Tibial nerve (tissue), 4 donors: ENCODE results near the gene ARHGEF26. TPM values are rescaled to one million over a fixed set of nuclear protein-coding genes. Genes with fewer than 3 reads are reported as not detected.

Experiments used
- DNase-seq, 2 donors: peaks; one replicate each; pipeline ENCODE4 v3.0.0-alpha.2; 2019; ENCODE audit warnings: low spot score in 2 of 2
- H3K27ac ChIP-seq, 4 donors: fragments of 200-600 bp; sonication (generic) in 3 of 4; one replicate each; pipeline ENCODE4 v1.5.1; 2017 to 2019; ENCODE audit warnings: mild to moderate bottlenecking in 1 of 4
- H3K27me3 ChIP-seq, 2 donors: fragments of 200-600 bp; sonication (generic) in 1 of 2; one replicate each; pipeline versions ENCODE4 v1.5.1 to v1.6.0; 2017 to 2019
- H3K36me3 ChIP-seq, 3 donors: fragments of 200-600 bp; sonication (generic); one replicate each; pipeline ENCODE4 v1.5.1; 2018 to 2019
- H3K4me1 ChIP-seq, 4 donors: fragments of 200-600 bp; sonication (generic) in 3 of 4; one replicate each; pipeline ENCODE4 v1.5.1; 2017 to 2019
- H3K4me3 ChIP-seq, 4 donors: fragments of 200-600 bp; sonication (generic) in 3 of 4; one replicate each; pipeline ENCODE4 v1.5.1; 2017 to 2019; ENCODE audit warnings: mild to moderate bottlenecking in 1 of 4, moderate library complexity in 1 of 4
- H3K9me3 ChIP-seq, 4 donors: fragments of 200-600 bp; sonication (generic) in 3 of 4; one replicate each; pipeline ENCODE4 v1.5.1; 2017 to 2019
- EP300 ChIP-seq, 2 donors: sonication (generic); formaldehyde crosslinking; IDR thresholded peaks; one replicate each; pipeline ENCODE4 v1.6.1; 2017; ENCODE audit warnings: antibody characterized with exemption in 2 of 2, mild to moderate bottlenecking in 1 of 2
- POLR2A ChIP-seq, 2 donors: fragments of 450-650 bp; IDR thresholded peaks; one replicate each; pipeline ENCODE4 v1.6.1; 2017; ENCODE audit warnings: antibody characterized with exemption in 2 of 2, mild to moderate bottlenecking in 2 of 2, moderate library complexity in 2 of 2
- WGBS, 2 donors: methylation state at CpG; one replicate each; pipeline ENCODE4 v1.1.5; 2018; 5-methylcytosine and 5-hydroxymethylcytosine counted together
- total RNA-seq, 4 donors: library from RNA; depleted of rRNA; stranded (reverse); fragments of >200 nt; gene quantifications; one replicate each; pipeline ENCODE4 v1.1.0, GENCODE V29; 2016
- TF ChIP-seq, protein P1 (sequence below), 5 experiments: fragments of 200-600 bp in 3 of 5; fragments of 450-650 bp in 2 of 5; sonication (generic) in 3 of 5; IDR thresholded peaks; one replicate each; pipeline ENCODE4 v1.5.1; 2016 to 2019; ENCODE audit warnings: antibody characterized with exemption in 5 of 5, mild to moderate bottlenecking in 3 of 5, moderate library complexity in 2 of 5

The ARHGEF26 gene
- total RNA-seq, 4 donors from 2014 or later: 44.7 to 82.8 (median 64.4) TPM

DNA sequence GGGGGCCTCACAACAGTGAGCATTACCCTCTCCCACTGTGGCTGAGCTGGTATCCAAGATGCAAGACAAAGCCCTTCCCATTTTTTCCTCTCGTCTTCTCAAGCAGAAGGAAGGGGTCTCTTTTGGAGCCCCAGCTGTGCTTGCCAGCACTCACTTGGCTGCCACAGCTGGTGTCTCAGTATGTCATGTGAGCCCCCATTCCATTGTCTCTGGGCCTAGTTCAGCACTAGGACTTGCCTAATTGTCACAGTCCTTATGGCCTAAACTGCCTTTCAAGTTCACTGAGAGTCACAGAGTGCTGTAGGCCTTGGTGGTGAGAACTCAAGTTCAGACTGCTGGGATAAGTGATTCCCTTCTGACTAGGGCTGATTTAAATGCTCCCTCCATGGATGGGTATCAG lies 89.8 kb downstream of the ARHGEF26 start:
- H3K9me3 ChIP-seq: peaks cover 0 to 7% (median 0%) of the 10 kb centered on the region in 4 donors
- TF ChIP-seq EP300 (IDR thresholded peaks at IDR 0.05): no peak
- TF ChIP-seq, protein P1, sequence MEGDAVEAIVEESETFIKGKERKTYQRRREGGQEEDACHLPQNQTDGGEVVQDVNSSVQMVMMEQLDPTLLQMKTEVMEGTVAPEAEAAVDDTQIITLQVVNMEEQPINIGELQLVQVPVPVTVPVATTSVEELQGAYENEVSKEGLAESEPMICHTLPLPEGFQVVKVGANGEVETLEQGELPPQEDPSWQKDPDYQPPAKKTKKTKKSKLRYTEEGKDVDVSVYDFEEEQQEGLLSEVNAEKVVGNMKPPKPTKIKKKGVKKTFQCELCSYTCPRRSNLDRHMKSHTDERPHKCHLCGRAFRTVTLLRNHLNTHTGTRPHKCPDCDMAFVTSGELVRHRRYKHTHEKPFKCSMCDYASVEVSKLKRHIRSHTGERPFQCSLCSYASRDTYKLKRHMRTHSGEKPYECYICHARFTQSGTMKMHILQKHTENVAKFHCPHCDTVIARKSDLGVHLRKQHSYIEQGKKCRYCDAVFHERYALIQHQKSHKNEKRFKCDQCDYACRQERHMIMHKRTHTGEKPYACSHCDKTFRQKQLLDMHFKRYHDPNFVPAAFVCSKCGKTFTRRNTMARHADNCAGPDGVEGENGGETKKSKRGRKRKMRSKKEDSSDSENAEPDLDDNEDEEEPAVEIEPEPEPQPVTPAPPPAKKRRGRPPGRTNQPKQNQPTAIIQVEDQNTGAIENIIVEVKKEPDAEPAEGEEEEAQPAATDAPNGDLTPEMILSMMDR (IDR thresholded peaks at IDR 0.05): no peak
- no peak for TF ChIP-seq POLR2A (IDR thresholded peaks at IDR 0.05)
- H3K4me1 ChIP-seq: no peaks in the 10 kb centered on the region
- peaks cover 0 to 79% (median 0%) of the 10 kb centered on the region in 3 donors for H3K36me3 ChIP-seq
- H3K27me3 ChIP-seq: no peaks in the 10 kb centered on the region
- H3K27ac ChIP-seq: no peak overlapping the region
- no peak overlapping the region for H3K4me3 ChIP-seq
- DNase-seq: no peak
- WGBS, 2 donors: 100% methylated on average over 1 of the region's 1 CpG

DNA sequence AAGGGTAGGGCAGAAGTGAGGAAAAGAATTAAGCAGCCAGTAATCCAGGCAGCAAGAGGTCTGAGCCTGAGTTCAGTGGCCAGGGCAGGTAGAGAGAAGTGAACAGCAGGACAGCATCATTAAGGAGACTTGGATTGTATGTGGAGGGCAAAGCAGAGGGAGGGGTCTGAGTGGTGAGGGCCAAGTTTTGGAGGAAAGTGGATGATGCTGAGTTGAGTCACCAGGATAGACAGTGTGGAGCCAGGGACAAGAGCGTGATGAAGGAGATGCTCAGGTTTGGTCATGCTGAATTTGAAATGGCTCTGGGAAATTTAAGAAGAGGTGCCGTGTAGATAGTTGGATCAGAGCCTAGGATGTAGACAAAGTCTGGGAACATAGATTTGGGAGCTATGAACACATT lies 93.1 kb downstream of the ARHGEF26 start:
- WGBS, 2 donors: 92 to 96% methylated on average over 2 of the region's 2 CpGs
- Histone ChIP-seq H3K4me3 (no peak overlapping the region), H3K4me1 (no peaks in the 10 kb centered on the region), H3K27ac (no peak overlapping the region), H3K27me3 (no peaks in the 10 kb centered on the region), H3K36me3 (peaks cover 0 to 79% (median 0%) of the 10 kb centered on the region in 3 donors), H3K9me3 (peaks cover 0 to 3% (median 0%) of the 10 kb centered on the region in 4 donors)
- TF ChIP-seq, protein P1 (IDR thresholded peaks at IDR 0.05): no peak
- TF ChIP-seq POLR2A (IDR thresholded peaks at IDR 0.05): no peak
- TF ChIP-seq EP300 (IDR thresholded peaks at IDR 0.05): no peak
- no peak for DNase-seq

DNA sequence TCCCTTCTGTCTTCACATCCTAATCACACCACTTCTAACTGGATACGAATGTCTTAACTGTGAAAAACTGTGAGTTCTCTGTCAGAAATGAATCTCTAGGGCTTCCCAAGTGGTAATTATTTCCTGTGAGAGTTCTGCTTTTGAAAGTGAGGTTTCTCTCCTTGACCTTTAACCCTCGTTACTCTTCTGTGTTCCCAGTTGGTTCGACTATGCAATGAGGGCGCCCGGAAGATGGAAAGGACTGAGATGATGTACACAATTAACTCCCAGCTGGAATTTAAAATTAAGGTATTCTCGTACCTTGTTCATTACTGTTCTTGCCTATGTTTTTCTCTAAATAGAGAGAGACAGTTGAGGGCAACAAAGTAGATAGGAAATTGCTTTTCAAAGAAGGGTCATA lies 96.5 kb downstream of the ARHGEF26 start:
- Histone ChIP-seq H3K4me1 (no peaks in the 10 kb centered on the region), H3K36me3 (peaks cover 0 to 64% (median 0%) of the 10 kb centered on the region in 3 donors)
- 61 to 70% methylated on average over 6 of the region's 6 CpGs for WGBS, 2 donors

DNA sequence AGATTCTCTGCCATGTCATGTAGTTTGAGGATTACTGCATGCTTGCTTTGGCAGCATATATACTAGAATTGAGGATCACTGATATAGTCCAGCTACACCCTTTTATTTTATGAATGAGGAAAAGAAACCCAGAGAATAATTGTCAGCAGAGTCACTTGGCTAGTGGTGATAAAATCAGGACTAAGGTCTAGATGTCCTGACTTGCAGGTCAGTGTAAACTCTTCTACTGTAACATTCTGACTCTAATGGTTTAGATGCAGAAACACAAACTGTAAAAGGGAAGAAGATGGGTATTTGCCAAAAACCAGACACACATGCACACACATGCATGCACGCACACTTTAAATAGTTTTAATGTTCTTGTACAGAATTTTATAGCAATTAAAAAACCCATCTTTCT lies 97.5 kb downstream of the ARHGEF26 start:
- peaks cover 0 to 3% (median 0%) of the 10 kb centered on the region in 4 donors for H3K9me3 ChIP-seq
- no peaks in the 10 kb centered on the region for H3K27me3 ChIP-seq
- TF ChIP-seq, protein P1 (IDR thresholded peaks at IDR 0.05): no peak
- TF ChIP-seq POLR2A (IDR thresholded peaks at IDR 0.05) (no peak), EP300 (IDR thresholded peaks at IDR 0.05) (no peak)
- H3K27ac ChIP-seq: no peak overlapping the region
- no peak overlapping the region for H3K4me3 ChIP-seq
- H3K36me3 ChIP-seq: peaks cover 0 to 56% (median 0%) of the 10 kb centered on the region in 3 donors
- WGBS, 2 donors: 89 to 100% methylated on average over 1 of the region's 1 CpG
- peaks cover 0 to 1% (median 0%) of the 10 kb centered on the region in 4 donors for H3K4me1 ChIP-seq
- DNase-seq: no peak

More for the DNA sequence above, 96.5 kb downstream of the ARHGEF26 start:
- no peak for TF ChIP-seq EP300 (IDR thresholded peaks at IDR 0.05)
- TF ChIP-seq POLR2A (IDR thresholded peaks at IDR 0.05): no peak
- TF ChIP-seq, protein P1 (IDR thresholded peaks at IDR 0.05): no peak
- no peak overlapping the region for H3K4me3 ChIP-seq
- no peak for DNase-seq
- peaks cover 0 to 3% (median 0%) of the 10 kb centered on the region in 4 donors for H3K9me3 ChIP-seq
- H3K27me3 ChIP-seq: no peaks in the 10 kb centered on the region
- H3K27ac ChIP-seq: no peak overlapping the region

DNA sequence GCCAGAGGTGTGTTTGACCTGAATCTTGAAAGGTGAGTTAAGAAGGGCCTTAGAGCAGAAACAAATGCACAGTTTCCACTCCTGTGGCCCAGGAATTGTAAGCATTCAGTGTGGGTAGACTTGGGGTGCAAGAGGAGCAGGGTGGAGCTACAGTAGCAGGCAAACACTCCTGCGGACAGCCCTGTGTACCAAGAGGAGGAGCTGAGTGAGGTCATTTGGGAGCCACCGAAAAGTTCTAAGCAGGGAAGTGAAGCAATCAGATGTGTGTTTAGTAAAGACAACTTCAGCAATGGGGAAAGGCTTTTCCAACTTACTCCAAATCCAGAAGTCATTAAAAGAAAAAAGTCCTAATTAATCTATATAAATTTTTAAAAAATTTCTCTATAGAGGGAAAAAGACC lies 99.3 kb downstream of the ARHGEF26 start:
- DNase-seq: no peak
- peaks cover 0 to 17% (median 0%) of the 10 kb centered on the region in 4 donors for H3K4me1 ChIP-seq
- TF ChIP-seq POLR2A (IDR thresholded peaks at IDR 0.05): no peak
- TF ChIP-seq, protein P1 (IDR thresholded peaks at IDR 0.05): no peak
- TF ChIP-seq EP300 (IDR thresholded peaks at IDR 0.05): no peak
- peaks cover 0 to 38% (median 0%) of the 10 kb centered on the region in 3 donors for H3K36me3 ChIP-seq
- H3K4me3 ChIP-seq: no peak overlapping the region
- WGBS, 2 donors: 81 to 85% methylated on average over 2 of the region's 2 CpGs
- no peaks in the 10 kb centered on the region for H3K27me3 ChIP-seq
- H3K9me3 ChIP-seq: no peaks in the 10 kb centered on the region
- no peak overlapping the region for H3K27ac ChIP-seq
